Psoas muscle (tissue), 8 donors: ENCODE data around the gene LPAR5. TPM values are rescaled to one million over a fixed set of nuclear protein-coding genes. Genes with fewer than 3 reads are reported as not detected.

Experiments
- ATAC-seq, 4 donors: fragments of 200-7000 bp; cut with Tn5 transposase; one replicate each; pipeline ENCODE4 v1.9.1; 2020; ENCODE audit warnings: moderate library complexity in 3 of 4, mild to moderate bottlenecking in 2 of 4
- DNase-seq, 2 donors: peaks; one replicate each; pipeline ENCODE4 v3.0.0-alpha.2; 2020
- H3K27ac ChIP-seq: fragments of 200-600 bp; one replicate; pipeline ENCODE4 v1.8.0; 2022
- H3K27me3 ChIP-seq, 3 donors: fragments of 200-600 bp in 1 of 3; one replicate each; pipeline versions ENCODE4 v1.6.1 to v1.8.0; 2013 to 2022; ENCODE audit warnings: low read length in 2 of 3, mild to moderate bottlenecking in 2 of 3, moderate library complexity in 1 of 3; ENCODE audit not compliant: insufficient read depth in 3 of 3
- H3K36me3 ChIP-seq, 2 donors: fragments of 200-600 bp in 1 of 2; one replicate each; pipeline versions ENCODE4 v1.6.1 to v1.8.0; 2013 to 2022; ENCODE audit warnings: low read depth in 1 of 2, mild to moderate bottlenecking in 1 of 2, moderate library complexity in 1 of 2; ENCODE audit not compliant: insufficient read depth in 1 of 2
- H3K4me1 ChIP-seq: fragments of 200-600 bp; one replicate; pipeline ENCODE4 v1.8.0; 2022
- H3K4me3 ChIP-seq: fragments of 200-600 bp; one replicate; pipeline ENCODE4 v1.8.0; 2022; ENCODE audit warnings: mild to moderate bottlenecking
- H3K9me3 ChIP-seq: fragments of 200-600 bp; one replicate; pipeline ENCODE4 v1.8.0; 2022
- WGBS, 3 donors: extraction: QIAGEN DNeasy Blood & Tissue Kit; methylation state at CpG; one replicate each; pipeline versions ENCODE4 v1.1.6 to v1.1.7; 2013; 5-methylcytosine and 5-hydroxymethylcytosine counted together
- intact Hi-C, 2 donors: fragments of 100-400 bp; cut with DNase I; formaldehyde crosslinking; loops; one replicate each; pipeline versions ENCODE4 v1.11.0 to v1.14.2; 2022
- polyA plus RNA-seq, 3 donors: library from polyadenylated mRNA; stranded (reverse); fragments of 200-250 nt; gene quantifications; one replicate each; pipeline ENCODE4 v1.2.3, GENCODE V29; 2013
- total RNA-seq, 4 donors: library from RNA; stranded (reverse); fragmentation: NEBNext Ultra II Directional in 2 of 4; extraction: Animal tissue kit (Norgen Biotek cat#: 25700) in 2 of 4; gene quantifications; one replicate each; pipeline versions ENCODE4 v1.2.1 to v1.2.4, GENCODE V29; 2021 to 2023
- TF ChIP-seq, protein P1 (sequence below): fragments of 200-600 bp; IDR thresholded peaks from one replicate; pipeline ENCODE4 v1.8.0; 2022; ENCODE audit warnings: antibody characterized with exemption
- donor health status: healthy with polysubstance abuse.
- donor health status: DM: no; HTN: no; CAD: no; lungs with moderate emphysema.
- donor health status: Bipolar disorder and iron deficiency.
- donor health status: healthy.
- donor health status: DM: yes; HTN: yes; CAD: no.
- donor health status: DM: no; HTN: no; CAD: no.
- donor health status: DM: no; HTN: no; CAD: no.
- donor health status: DM: yes; HTN: yes; CAD: no.

The LPAR5 gene
- total and polyA plus RNA-seq, 7 donors, result 0.04 to 0.60 (median 0.30) TPM

GRCh38 chr12:6608592-6609281 is 27.0 kb downstream of the LPAR5 start:
- H3K36me3 ChIP-seq, result peaks cover 0 to 7% of the 10 kb centered on the region in 2 donors
- intact Hi-C loops, result loop anchor here in 1 of 2 donors (5.0 kb wide), 1 partner anchor 41 kb away; the partner anchor contains the start of gene NOP2
- ATAC-seq, result no peak
- H3K4me1 ChIP-seq, result peaks cover 35% of the 10 kb centered on the region
- 47 to 56% (median 49%) methylated on average over 8 of the region's 8 CpGs for WGBS, 3 donors
- no peak overlapping the region for H3K4me3 ChIP-seq
- DNase-seq, result peak; percentile 41 to 63
- H3K27me3 ChIP-seq, result no peaks in the 10 kb centered on the region
- H3K27ac ChIP-seq, result peak overlapping the region; percentile 69
- TF ChIP-seq, protein P1, sequence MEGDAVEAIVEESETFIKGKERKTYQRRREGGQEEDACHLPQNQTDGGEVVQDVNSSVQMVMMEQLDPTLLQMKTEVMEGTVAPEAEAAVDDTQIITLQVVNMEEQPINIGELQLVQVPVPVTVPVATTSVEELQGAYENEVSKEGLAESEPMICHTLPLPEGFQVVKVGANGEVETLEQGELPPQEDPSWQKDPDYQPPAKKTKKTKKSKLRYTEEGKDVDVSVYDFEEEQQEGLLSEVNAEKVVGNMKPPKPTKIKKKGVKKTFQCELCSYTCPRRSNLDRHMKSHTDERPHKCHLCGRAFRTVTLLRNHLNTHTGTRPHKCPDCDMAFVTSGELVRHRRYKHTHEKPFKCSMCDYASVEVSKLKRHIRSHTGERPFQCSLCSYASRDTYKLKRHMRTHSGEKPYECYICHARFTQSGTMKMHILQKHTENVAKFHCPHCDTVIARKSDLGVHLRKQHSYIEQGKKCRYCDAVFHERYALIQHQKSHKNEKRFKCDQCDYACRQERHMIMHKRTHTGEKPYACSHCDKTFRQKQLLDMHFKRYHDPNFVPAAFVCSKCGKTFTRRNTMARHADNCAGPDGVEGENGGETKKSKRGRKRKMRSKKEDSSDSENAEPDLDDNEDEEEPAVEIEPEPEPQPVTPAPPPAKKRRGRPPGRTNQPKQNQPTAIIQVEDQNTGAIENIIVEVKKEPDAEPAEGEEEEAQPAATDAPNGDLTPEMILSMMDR, result no peak
- no peaks in the 10 kb centered on the region for H3K9me3 ChIP-seq

GRCh38 chr12:6607751-6608591 is 27.8 kb downstream of the LPAR5 start:
- ATAC-seq, result peak in 3 of 4 donors; percentile 6 to 27 (median 23)
- WGBS, 3 donors, result 4 to 8% (median 5%) methylated on average over 8 of the region's 8 CpGs
- peak in 1 of 2 donors; percentile 52 for DNase-seq
- H3K4me1 ChIP-seq, result peaks cover 36% of the 10 kb centered on the region
- peak overlapping the region; percentile 69 for H3K27ac ChIP-seq
- TF ChIP-seq, protein P1, result no peak
- H3K9me3 ChIP-seq, result no peaks in the 10 kb centered on the region
- no peak overlapping the region for H3K4me3 ChIP-seq
- intact Hi-C loops, result loop anchor here in 1 of 2 donors (5.0 kb wide), 1 partner anchor 41 kb away; the partner anchor contains the start of gene NOP2
- H3K36me3 ChIP-seq, result peaks cover 0 to 13% of the 10 kb centered on the region in 2 donors
- H3K27me3 ChIP-seq, result no peaks in the 10 kb centered on the region

DNA sequence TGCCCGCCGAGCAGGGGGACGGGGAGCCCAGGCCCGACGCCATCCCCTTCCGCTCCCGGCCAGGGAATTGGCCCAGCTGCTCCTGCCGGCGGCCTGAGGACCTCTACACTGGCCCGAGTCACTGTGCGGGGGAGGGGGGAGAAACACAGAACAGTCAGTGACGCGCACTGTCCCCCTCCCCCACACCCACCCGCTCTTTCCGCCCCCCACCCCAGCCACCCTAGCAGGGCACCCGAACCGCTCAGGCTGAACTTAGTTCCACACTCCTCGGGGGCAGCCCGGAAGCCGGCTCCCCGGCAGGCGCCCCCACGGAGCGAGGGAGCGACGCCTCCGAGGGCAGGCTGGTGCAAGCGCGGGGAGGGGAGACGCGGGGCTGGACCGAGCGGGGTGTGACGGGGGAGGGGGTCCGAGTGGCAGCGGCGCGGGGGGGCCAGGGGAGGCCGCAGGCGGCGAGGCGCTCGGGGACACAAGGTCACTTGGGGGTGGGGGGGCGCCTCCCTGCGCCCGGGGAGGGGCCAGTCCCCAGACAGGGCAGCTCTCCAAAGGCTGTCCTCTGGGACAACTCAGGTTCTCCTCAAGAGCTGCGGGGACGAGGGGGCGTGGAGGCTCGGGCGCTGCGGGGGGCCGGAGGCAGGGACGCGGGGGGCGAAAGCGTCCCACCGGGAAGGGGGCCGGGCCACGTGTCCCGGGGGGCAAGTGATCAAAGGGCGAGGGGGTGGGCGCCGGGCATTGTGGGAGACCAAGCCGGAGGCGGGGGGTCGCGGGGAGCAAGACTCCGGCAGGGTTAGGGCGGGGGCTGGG is 29.2 kb downstream of the LPAR5 start:
- 0 to 1% (median 0%) methylated on average over 22 to 69 of the region's 70 CpGs for WGBS, 3 donors
- peak; percentile 66 to 71 (median 70) for ATAC-seq

More for the DNA sequence above, 29.2 kb downstream of the LPAR5 start:
- H3K27me3 ChIP-seq, result no peaks in the 10 kb centered on the region
- DNase-seq, result peak; percentile 82 to 88
- peak overlapping the region; percentile 94 for H3K27ac ChIP-seq
- peaks cover 37% of the 10 kb centered on the region for H3K4me1 ChIP-seq
- peak overlapping the region; percentile 93 for H3K4me3 ChIP-seq
- H3K36me3 ChIP-seq, result peaks cover 0 to 26% of the 10 kb centered on the region in 2 donors
- TF ChIP-seq, protein P1, result no peak
- intact Hi-C loops, result loop anchor here in 1 of 2 donors (5.0 kb wide), 1 partner anchor 39 kb away; the partner anchor contains the start of gene NOP2
- H3K9me3 ChIP-seq, result no peaks in the 10 kb centered on the region
